ENCODE measurements around the gene TEX101. TPM values are rescaled to one million over a fixed set of nuclear protein-coding genes. Genes with fewer than 3 reads are reported as not detected.

The TEX101 gene
- total and polyA plus RNA-seq, 2 experiments from 2014 or later = not detected

GRCh38 chr19:43446746-43447489 is 32.2 kb downstream of the TEX101 start:
- H3K27ac ChIP-seq = no peak overlapping the region
- no peaks in the 10 kb centered on the region for H3K36me3 ChIP-seq
- TF ChIP-seq CTCF (IDR thresholded peaks at IDR 0.05; ENCODE audit: low read depth, low read length) = peak; percentile 95
- H3K27me3 ChIP-seq = peaks cover 2% of the 10 kb centered on the region
- peak; percentile 78 to 81 for DNase-seq (ENCODE audit: low read depth in 1 of 2, low spot score in 1 of 2)
- H3K4me1 ChIP-seq (ENCODE audit: low read depth) = no peaks in the 10 kb centered on the region
- no peak overlapping the region for H3K4me3 ChIP-seq
- H3K9me3 ChIP-seq (ENCODE audit: low read depth) = no peaks in the 10 kb centered on the region

- DNase-seq (ENCODE audit: low read depth in 1 of 2, low spot score in 1 of 2) = no peak
- H3K27me3 ChIP-seq = no peaks in the 10 kb centered on the region
- no peaks in the 10 kb centered on the region for H3K9me3 ChIP-seq (ENCODE audit: low read depth)
- no peaks in the 10 kb centered on the region for H3K4me1 ChIP-seq (ENCODE audit: low read depth)
- H3K36me3 ChIP-seq = no peaks in the 10 kb centered on the region
- H3K4me3 ChIP-seq = no peak overlapping the region
- no peak overlapping the region for H3K27ac ChIP-seq
- TF ChIP-seq CTCF (IDR thresholded peaks at IDR 0.05; ENCODE audit: low read depth, low read length) = no peak
These were observed 33.0 kb downstream of the TEX101 start for GRCh38 chr19:43447655-43448054.

DNA sequence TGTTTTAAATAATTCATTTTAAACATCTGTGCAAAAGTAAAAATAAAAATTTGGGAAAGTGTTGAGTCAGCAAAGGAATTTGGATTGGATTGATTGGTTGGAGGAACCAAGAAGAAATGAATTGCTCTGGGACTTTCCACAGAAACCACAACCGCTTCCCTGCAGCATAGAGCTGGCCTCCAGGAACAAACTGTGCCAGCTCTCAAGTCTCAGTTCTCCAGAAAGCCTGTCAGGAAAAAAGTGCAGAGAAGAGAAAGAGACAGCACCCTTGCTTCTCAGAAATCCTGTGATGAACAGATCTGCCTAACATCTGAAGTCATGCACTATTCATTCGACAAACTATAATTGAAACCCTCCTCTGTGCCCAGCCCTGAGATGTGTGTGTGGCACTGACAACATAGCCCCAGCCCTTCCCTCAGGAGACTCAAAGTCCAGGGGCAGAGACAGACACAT is 35.9 kb downstream of the TEX101 start:
- H3K27ac ChIP-seq = no peak overlapping the region
- no peaks in the 10 kb centered on the region for H3K4me1 ChIP-seq (ENCODE audit: low read depth)
- H3K27me3 ChIP-seq = no peaks in the 10 kb centered on the region
- H3K9me3 ChIP-seq (ENCODE audit: low read depth) = no peaks in the 10 kb centered on the region
- TF ChIP-seq CTCF (IDR thresholded peaks at IDR 0.05; ENCODE audit: low read depth, low read length) = no peak
- H3K36me3 ChIP-seq = no peaks in the 10 kb centered on the region
- no peak overlapping the region for H3K4me3 ChIP-seq
- DNase-seq (ENCODE audit: low read depth in 1 of 2, low spot score in 1 of 2) = peak in 1 of 2 donors; percentile 72

DNA sequence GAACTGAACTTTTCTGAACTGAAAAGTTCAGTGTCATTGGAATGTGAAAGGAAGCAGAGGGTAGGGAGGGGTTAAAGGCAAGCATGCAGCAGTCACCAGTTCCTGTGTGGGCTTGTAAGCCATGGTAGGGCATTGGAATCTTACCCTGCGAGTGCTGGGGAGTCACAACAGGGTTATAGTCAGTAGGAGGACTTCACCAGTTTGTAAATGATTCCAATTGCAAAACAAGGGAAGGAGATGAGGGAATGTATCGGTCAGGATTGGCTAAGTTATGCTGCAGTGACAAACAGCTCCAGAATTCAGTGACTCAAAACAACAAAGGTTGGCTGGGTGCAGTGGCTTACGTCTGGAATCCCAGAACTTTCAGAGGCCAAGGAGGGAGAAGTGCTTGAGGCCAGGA is 37.9 kb downstream of the TEX101 start:
- no peak for DNase-seq (ENCODE audit: low read depth in 1 of 2, low spot score in 1 of 2)
- H3K36me3 ChIP-seq = no peaks in the 10 kb centered on the region
- TF ChIP-seq CTCF (IDR thresholded peaks at IDR 0.05; ENCODE audit: low read depth, low read length) = no peak

DNA sequence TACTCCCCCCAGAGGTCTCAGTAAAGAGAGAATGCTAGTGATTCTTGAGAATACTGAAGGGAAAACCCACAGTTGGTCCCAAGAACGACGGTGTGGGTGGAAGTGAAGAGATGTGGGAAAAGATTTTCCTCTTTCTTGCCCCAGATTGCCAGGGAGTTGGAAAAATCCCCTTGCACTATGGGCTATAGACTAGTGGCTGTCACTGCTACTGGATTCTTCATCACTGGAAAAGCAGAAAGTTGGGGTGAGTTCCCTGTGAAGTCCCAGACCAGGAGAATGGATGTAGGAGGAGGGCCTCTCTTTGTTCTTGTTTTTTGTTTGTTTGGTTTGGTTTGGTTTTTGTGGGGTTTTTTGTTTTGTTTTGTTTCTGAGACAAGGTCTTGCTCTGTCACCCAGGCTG is 39.3 kb downstream of the TEX101 start:
- H3K36me3 ChIP-seq = no peaks in the 10 kb centered on the region
- DNase-seq (ENCODE audit: low read depth in 1 of 2, low spot score in 1 of 2) = no peak
- no peaks in the 10 kb centered on the region for H3K27me3 ChIP-seq
- no peak for TF ChIP-seq CTCF (IDR thresholded peaks at IDR 0.05; ENCODE audit: low read depth, low read length)
- H3K4me3 ChIP-seq = no peak overlapping the region
- H3K9me3 ChIP-seq (ENCODE audit: low read depth) = no peaks in the 10 kb centered on the region
- no peaks in the 10 kb centered on the region for H3K4me1 ChIP-seq (ENCODE audit: low read depth)
- no peak overlapping the region for H3K27ac ChIP-seq

More for the DNA sequence above, 37.9 kb downstream of the TEX101 start:
- Histone ChIP-seq H3K27ac (no peak overlapping the region), H3K27me3 (no peaks in the 10 kb centered on the region), H3K9me3 (ENCODE audit: low read depth) (no peaks in the 10 kb centered on the region), H3K4me3 (no peak overlapping the region), H3K4me1 (ENCODE audit: low read depth) (no peaks in the 10 kb centered on the region)
